H9 (cell line): ENCODE results near the gene IL1RAPL2. TPM values are rescaled to one million over a fixed set of nuclear protein-coding genes. Genes with fewer than 3 reads are reported as not detected.

Experiments used
- DNase-seq: peaks from one replicate; pipeline ENCODE4 v3.0.0-alpha.2; 2017
- H2AFZ ChIP-seq: one replicate; pipeline ENCODE4 v1.6.1; 2013; ENCODE audit warnings: mild to moderate bottlenecking, low read length, control low read depth, moderate library complexity
- H2AK5ac ChIP-seq: 2 replicates; pipeline ENCODE4 v1.6.1; 2013; ENCODE audit warnings: low read length, control low read depth, mixed read lengths; ENCODE audit not compliant: insufficient read length
- H2BK120ac ChIP-seq: one replicate; pipeline ENCODE4 v1.6.1; 2013; ENCODE audit warnings: low read depth, mild to moderate bottlenecking, low read length, control low read depth, inconsistent platforms; ENCODE audit not compliant: poor library complexity, severe bottlenecking
- H2BK12ac ChIP-seq: 2 replicates; pipeline ENCODE4 v1.6.1; 2013; ENCODE audit warnings: low read length, control low read depth, mixed read lengths, low read depth; ENCODE audit not compliant: insufficient read length
- H2BK15ac ChIP-seq: 2 replicates; pipeline ENCODE4 v1.6.1; 2013; ENCODE audit warnings: low read depth, low read length, control low read depth
- H2BK20ac ChIP-seq: one replicate; pipeline ENCODE4 v1.6.1; 2013; ENCODE audit warnings: low read depth, mild to moderate bottlenecking, low read length, control low read depth, inconsistent platforms; ENCODE audit not compliant: poor library complexity, severe bottlenecking
- H2BK5ac ChIP-seq: 2 replicates; pipeline ENCODE4 v1.6.1; 2013; ENCODE audit warnings: low read length, control low read depth, mixed read lengths; ENCODE audit not compliant: insufficient read length
- H3K14ac ChIP-seq: 2 replicates; pipeline ENCODE4 v1.6.1; 2013; ENCODE audit warnings: low read length, control low read depth; ENCODE audit not compliant: insufficient read depth
- H3K18ac ChIP-seq: 2 replicates; pipeline ENCODE4 v1.6.1; 2013; ENCODE audit warnings: low read depth, mild to moderate bottlenecking, mixed read lengths, low read length, control low read depth; ENCODE audit not compliant: insufficient read length
- H3K23ac ChIP-seq: 2 replicates; pipeline ENCODE4 v1.6.1; 2013; ENCODE audit warnings: low read length, control low read depth, mixed read lengths, low read depth; ENCODE audit not compliant: insufficient read length
- H3K23me2 ChIP-seq: 2 replicates; pipeline ENCODE4 v1.6.1; 2013; ENCODE audit warnings: low read depth, mild to moderate bottlenecking, mixed read lengths, low read length, control low read depth; ENCODE audit not compliant: insufficient read length, poor library complexity, severe bottlenecking
- H3K27ac ChIP-seq: 2 replicates; pipeline ENCODE4 v1.5.1; 2013; ENCODE audit warnings: low read length, control low read depth, mixed read lengths, low read depth; ENCODE audit not compliant: insufficient read length
- H3K27me3 ChIP-seq: 2 replicates; pipeline ENCODE4 v1.6.1; 2013; ENCODE audit warnings: low read length, control low read depth, inconsistent platforms; ENCODE audit not compliant: insufficient read depth
- H3K4ac ChIP-seq: 2 replicates; pipeline ENCODE4 v1.6.1; 2013; ENCODE audit warnings: low read depth, mild to moderate bottlenecking, control low read depth, inconsistent platforms, low read length, moderate library complexity
- H3K4me1 ChIP-seq: 2 replicates; pipeline ENCODE4 v1.6.1; 2013; ENCODE audit warnings: low read length, control low read depth, inconsistent platforms; ENCODE audit not compliant: insufficient read depth
- H3K4me2 ChIP-seq: 2 replicates; pipeline ENCODE4 v1.6.1; 2013; ENCODE audit warnings: low read length, control low read depth, mixed read lengths; ENCODE audit not compliant: insufficient read length, insufficient read depth
- H3K56ac ChIP-seq: 2 replicates; pipeline ENCODE4 v1.6.1; 2013; ENCODE audit warnings: low read depth, mild to moderate bottlenecking, mixed read lengths, low read length, control low read depth; ENCODE audit not compliant: insufficient read length
- H3K79me1 ChIP-seq: 2 replicates; pipeline ENCODE4 v1.6.1; 2013; ENCODE audit warnings: low read depth, mild to moderate bottlenecking, moderate library complexity, low read length, control low read depth, inconsistent platforms; ENCODE audit not compliant: insufficient read depth, poor library complexity, severe bottlenecking
- H3K79me2 ChIP-seq: 2 replicates; pipeline ENCODE4 v1.6.1; 2013; ENCODE audit warnings: low read length, control low read depth, inconsistent platforms; ENCODE audit not compliant: insufficient read depth
- H3K9ac ChIP-seq: 2 replicates; pipeline ENCODE4 v1.6.1; 2013; ENCODE audit warnings: low read length, control low read depth, mixed read lengths; ENCODE audit not compliant: insufficient read length; ENCODE audit errors: extremely low read depth
- H3K9me3 ChIP-seq: one replicate; pipeline ENCODE4 v1.6.1; 2013; ENCODE audit warnings: low read depth, low read length, inconsistent platforms; ENCODE audit not compliant: control insufficient read depth
- H3T11ph ChIP-seq: one replicate; pipeline ENCODE4 v1.6.1; 2013; ENCODE audit warnings: mild to moderate bottlenecking, low read length, control low read depth, inconsistent platforms
- H4K20me1 ChIP-seq: one replicate; pipeline ENCODE4 v1.6.1; 2013; ENCODE audit not compliant: control insufficient read depth, insufficient read length, insufficient read depth
- H4K5ac ChIP-seq: 2 replicates; pipeline ENCODE4 v1.6.1; 2013; ENCODE audit warnings: low read depth, mild to moderate bottlenecking, mixed read lengths, low read length, control low read depth; ENCODE audit not compliant: insufficient read length
- H4K8ac ChIP-seq: replicated peaks from 2 replicates; pipeline ENCODE4 v1.6.1; 2013; ENCODE audit warnings: low read length, control low read depth, mixed read lengths, low read depth; ENCODE audit not compliant: insufficient read length
- H4K91ac ChIP-seq: 2 replicates; pipeline ENCODE4 v1.6.1; 2013; ENCODE audit warnings: low read depth, mild to moderate bottlenecking, moderate library complexity, mixed read lengths, low read length, control low read depth; ENCODE audit not compliant: insufficient read length
- H3K27ac Mint-ChIP-seq, 3 experiments: 2 replicates in 2 of 3; 3 replicates in 1 of 3; pipeline ENCODE4 v1.8.0; 2020 to 2021; ENCODE audit warnings: mixed read lengths in 3 of 3, mild to moderate bottlenecking in 1 of 3, moderate library complexity in 1 of 3
- H3K27me3 Mint-ChIP-seq: 2 replicates; pipeline ENCODE4 v1.8.0; 2021; ENCODE audit warnings: low read depth, mild to moderate bottlenecking, moderate library complexity, mixed read lengths
- H3K36me3 Mint-ChIP-seq, 3 experiments: 2 replicates in 2 of 3; 3 replicates in 1 of 3; pipeline ENCODE4 v1.8.0; 2020 to 2021; ENCODE audit warnings: low read depth in 3 of 3, mixed read lengths in 3 of 3; ENCODE audit not compliant: insufficient read depth in 1 of 3
- H3K4me1 Mint-ChIP-seq, 2 experiments: 2 replicates each; pipeline ENCODE4 v1.8.0; 2020; ENCODE audit warnings: mixed read lengths in 2 of 2
- H3K4me3 Mint-ChIP-seq, 2 experiments: 2 replicates in 1 of 2; 3 replicates in 1 of 2; pipeline ENCODE4 v1.8.0; 2020 to 2021; ENCODE audit warnings: mild to moderate bottlenecking in 2 of 2, mixed read lengths in 2 of 2, moderate library complexity in 1 of 2
- H3K9me3 Mint-ChIP-seq, 2 experiments: 2 replicates in 1 of 2; 3 replicates in 1 of 2; pipeline ENCODE4 v1.8.0; 2020; ENCODE audit warnings: mild to moderate bottlenecking in 2 of 2, mixed read lengths in 2 of 2, moderate library complexity in 1 of 2
- WGBS: extraction: QIAGEN DNeasy Blood & Tissue Kit; methylation state at CpG from one replicate; pipeline ENCODE4 v1.1.7; 2013; ENCODE audit warnings: missing lambda C conversion rate, low lambda C conversion rate, mixed read lengths; ENCODE audit not compliant: insufficient read length; ENCODE audit errors: extremely low coverage; 5-methylcytosine and 5-hydroxymethylcytosine counted together
- total RNA-seq: library from RNA; stranded (reverse); gene quantifications from 2 replicates; pipeline ENCODE4 v1.2.1, GENCODE V29; 2021
- TF ChIP-seq, protein P1 (sequence below): fragments of 200-600 bp; sonication (generic); conservative IDR thresholded peaks from 3 replicates; pipeline ENCODE4 v1.8.0; 2021; ENCODE audit warnings: antibody characterized with exemption, mild to moderate bottlenecking

The IL1RAPL2 gene
- total RNA-seq, 1 experiment from 2014 or later, result not detected

DNA sequence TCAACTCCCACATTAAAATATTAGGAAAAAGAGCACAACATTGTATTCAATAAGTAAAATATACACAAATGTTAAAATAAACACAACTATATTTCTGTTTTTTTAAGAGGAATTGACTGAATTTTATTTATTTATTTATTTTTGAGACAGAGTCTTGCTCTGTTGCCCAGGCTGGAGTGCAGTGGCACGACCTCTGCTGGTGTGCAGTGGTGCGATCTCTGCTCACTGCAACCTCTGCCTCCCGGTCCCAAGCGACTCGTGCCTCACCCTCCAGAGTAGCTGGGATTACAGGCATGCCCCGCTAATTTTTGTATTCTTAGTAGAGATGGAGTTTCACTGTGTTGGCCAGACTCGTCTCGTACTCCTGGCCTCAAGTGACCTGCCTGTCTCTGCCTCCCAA, 623.1 kb downstream of the IL1RAPL2 start:
- H4K8ac ChIP-seq, result no peak overlapping the region
- H4K5ac ChIP-seq, result no peak overlapping the region
- H3K79me2 ChIP-seq, result no peaks in the 10 kb centered on the region
- TF ChIP-seq, protein P1, sequence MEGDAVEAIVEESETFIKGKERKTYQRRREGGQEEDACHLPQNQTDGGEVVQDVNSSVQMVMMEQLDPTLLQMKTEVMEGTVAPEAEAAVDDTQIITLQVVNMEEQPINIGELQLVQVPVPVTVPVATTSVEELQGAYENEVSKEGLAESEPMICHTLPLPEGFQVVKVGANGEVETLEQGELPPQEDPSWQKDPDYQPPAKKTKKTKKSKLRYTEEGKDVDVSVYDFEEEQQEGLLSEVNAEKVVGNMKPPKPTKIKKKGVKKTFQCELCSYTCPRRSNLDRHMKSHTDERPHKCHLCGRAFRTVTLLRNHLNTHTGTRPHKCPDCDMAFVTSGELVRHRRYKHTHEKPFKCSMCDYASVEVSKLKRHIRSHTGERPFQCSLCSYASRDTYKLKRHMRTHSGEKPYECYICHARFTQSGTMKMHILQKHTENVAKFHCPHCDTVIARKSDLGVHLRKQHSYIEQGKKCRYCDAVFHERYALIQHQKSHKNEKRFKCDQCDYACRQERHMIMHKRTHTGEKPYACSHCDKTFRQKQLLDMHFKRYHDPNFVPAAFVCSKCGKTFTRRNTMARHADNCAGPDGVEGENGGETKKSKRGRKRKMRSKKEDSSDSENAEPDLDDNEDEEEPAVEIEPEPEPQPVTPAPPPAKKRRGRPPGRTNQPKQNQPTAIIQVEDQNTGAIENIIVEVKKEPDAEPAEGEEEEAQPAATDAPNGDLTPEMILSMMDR, result no peak
- no peaks in the 10 kb centered on the region for H3K9me3 ChIP-seq
- no peak overlapping the region for H3K4ac ChIP-seq
- Mint-ChIP-seq H3K4me1 (no peaks in the 10 kb centered on the region), H3K4me3 (no peak overlapping the region), H3K36me3 (no peaks in the 10 kb centered on the region; a peak in 1 of 7 replicates), H3K9me3 (peaks cover 0 to 34% of the 10 kb centered on the region in 2 experiments; a peak in 3 of 5 replicates), H3K27ac (no peak overlapping the region), H3K27me3 (no peaks in the 10 kb centered on the region)
- H3K79me1 ChIP-seq, result no peaks in the 10 kb centered on the region
- H3T11ph ChIP-seq, result no peak overlapping the region
- H3K27ac ChIP-seq, result no peak overlapping the region
- no peaks in the 10 kb centered on the region for H3K23me2 ChIP-seq
- no peak overlapping the region for H2BK20ac ChIP-seq
- no peak overlapping the region for H2BK120ac ChIP-seq
- H3K4me2 ChIP-seq, result no peak overlapping the region
- no peaks in the 10 kb centered on the region for H4K20me1 ChIP-seq
- H2BK15ac ChIP-seq, result no peak overlapping the region
- H3K18ac ChIP-seq, result no peak overlapping the region
- no peaks in the 10 kb centered on the region for H3K27me3 ChIP-seq
- H2AK5ac ChIP-seq, result no peak overlapping the region
- no peak for DNase-seq
- H2BK5ac ChIP-seq, result no peak overlapping the region
- H4K91ac ChIP-seq, result no peak overlapping the region
- H3K14ac ChIP-seq, result no peak overlapping the region
- WGBS, result no CpG with 5 or more reads among the region's 8 CpGs
- no peak overlapping the region for H3K23ac ChIP-seq
- no peak overlapping the region for H2AFZ ChIP-seq
- H3K9ac ChIP-seq, result no peak overlapping the region
- no peak overlapping the region for H3K56ac ChIP-seq
- H2BK12ac ChIP-seq, result no peak overlapping the region
- H3K4me1 ChIP-seq, result no peaks in the 10 kb centered on the region
